ENCODE results near the gene NEK8.

- TF ChIP-seq EZH2phosphoT487 (IDR thresholded peaks at IDR 0.05; ENCODE audit: insufficient read depth, low read depth) (no peak), EZH2 (IDR thresholded peaks at IDR 0.05; ENCODE audit: insufficient read depth, poor library complexity, severe bottlenecking) (no peak)
Measured at GRCh38 chr17:28700830-28701492, 27.6 kb upstream of the NEK8 start.
